HG03135 (cell line): ENCODE results near the gene KCNMB3.
"Not testable (repeated sequence)": the region's sequence is repeated elsewhere in the genome, so short reads cannot be mapped to it uniquely, and the experiment has no call there.

ENCODE experiments used
- ATAC-seq: cut with Tn5 transposase; IDR thresholded peaks from one replicate; pipeline ENCODE4 v1.9.1; 2021; ENCODE audit warnings: mild to moderate bottlenecking, moderate library complexity; ENCODE audit not compliant: unreplicated experiment

KCNMB3 gene

DNA sequence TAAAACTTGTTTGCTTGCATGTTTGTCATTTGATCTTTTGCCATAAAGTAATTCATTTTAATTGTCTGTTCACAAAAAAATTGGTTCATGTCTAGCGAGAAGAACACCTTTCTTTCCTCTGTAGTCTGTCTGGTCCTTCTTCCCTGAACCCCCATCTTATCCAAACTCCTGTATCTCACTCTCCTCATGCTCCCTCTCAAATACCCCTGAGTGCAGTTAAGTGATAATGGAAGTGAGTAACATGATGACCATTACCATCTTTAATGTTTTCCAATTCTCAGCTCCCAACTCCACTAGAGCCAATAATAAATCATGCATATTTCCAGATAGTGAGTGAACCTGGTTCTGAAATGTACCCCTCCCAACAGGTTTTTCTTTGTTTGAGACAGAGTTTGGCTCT is 14.2 kb upstream of the KCNMB3 start:
- ATAC-seq = no peak

DNA sequence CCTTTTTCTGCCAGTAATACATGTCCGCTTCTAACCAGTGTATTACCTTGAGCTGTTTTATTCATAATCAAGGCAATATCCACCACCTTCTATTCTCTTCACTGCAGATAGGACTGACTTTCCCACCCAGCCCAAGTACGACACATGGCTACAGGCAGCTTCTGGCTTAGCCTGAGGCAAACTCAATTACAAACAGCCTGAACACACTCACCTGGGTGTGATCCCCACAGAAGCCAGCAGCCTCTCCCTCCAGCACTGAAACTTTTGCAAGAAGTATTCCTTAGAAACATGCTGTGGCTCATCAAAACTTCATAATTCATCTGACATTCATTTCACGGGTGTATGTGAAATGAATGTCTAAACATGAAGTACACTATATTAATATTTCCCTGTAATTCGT is 13.5 kb upstream of the KCNMB3 start:
- ATAC-seq = no peak

DNA sequence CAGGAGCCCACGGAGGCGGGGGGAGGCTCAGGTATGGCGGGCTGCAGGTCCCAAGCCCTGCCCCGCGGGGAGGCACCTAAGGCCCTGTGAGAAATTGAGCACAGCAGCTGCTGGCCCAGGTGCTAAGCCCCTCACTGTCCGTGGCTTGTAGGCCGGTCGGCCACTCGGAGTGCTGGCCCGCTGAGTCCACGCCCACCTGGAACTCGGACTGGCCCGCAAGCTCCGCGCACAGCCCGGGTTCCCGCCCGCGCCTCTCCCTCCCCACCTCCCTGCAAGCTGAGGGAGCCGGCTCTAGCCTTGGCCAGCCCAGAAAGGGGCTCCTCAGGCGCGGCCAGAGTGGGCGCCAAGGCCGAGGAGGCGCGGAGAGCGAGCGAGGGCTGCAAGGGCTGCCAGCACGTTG is 12.2 kb upstream of the KCNMB3 start:
- no peak for ATAC-seq

DNA sequence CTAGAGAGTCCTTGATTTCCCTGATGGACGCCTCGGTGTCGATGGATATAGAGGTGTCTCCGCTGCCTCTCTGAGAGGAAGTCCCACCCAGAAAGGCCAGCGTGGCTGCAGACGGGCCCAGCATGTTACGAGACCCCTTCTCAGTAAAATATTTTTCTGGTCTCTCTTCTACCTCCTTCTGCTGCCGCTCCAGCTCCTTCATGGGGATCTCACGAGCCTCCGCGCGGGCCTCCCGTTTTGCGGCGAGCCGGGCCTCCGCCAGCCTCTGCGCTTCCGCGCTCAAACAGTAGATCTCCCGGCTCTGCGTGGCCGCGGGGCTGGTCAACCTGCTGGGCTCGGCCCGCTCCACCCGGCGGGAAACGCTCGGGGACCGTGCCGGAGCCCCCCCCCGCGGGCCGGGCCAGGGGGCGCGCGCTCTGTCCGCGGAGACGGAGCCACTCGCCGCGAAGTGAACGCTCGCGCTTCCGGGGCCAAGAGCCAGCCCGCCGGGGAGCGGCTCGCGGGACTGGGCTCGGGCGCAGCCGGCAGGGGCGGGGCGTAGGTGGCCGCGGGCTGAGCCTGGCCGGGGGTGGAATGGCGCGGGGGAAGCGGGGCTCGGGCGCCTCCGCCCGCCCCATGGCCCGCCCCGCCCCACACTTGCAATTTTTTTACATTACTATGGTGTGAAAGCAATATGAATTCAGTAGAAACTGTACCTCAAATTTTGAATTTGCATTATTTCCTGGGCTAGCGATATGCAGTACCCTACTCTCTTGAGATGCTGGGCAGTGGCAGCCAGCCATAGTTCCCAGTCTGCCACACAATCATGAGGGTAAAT is 10.2 kb upstream of the KCNMB3 start:
- peak; percentile 92 for ATAC-seq

DNA sequence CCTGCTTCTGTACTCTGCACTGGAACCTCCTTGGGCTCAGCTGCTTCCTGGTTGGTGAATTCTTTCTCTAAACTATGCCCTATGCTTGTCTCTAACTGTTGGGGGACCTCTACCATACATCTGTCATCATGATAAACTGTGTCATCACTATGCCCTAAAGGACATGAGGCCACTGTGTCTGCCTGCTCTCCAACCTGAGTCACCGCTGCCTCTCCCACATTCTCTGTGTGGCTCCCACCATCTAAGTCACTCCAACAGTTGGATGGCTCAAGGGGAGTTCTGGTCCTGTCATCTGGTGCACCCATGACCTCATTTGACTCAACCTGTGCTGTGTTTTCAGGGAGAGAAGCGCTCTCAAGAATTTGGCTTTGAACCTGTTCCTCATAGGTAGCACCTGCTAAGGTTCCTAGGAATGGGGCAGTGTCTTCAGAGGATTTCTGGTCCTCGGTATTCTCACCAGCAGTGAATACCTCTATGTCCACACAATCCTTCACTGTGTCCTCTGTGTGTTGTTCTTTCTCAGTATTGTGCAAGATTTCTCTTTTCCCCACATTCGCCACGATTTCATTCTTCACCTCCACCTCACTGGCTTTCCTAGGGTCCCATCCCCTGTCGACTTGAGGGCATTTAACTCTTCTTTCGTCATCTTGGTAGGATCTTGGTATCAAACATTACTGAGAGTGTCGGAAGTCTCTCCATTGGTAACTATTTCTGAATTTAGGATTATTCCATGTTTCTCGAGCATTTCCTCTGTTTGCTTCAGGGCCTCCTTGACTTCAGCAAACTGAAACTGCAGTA is 9.2 kb upstream of the KCNMB3 start:
- not testable (repeated sequence) for ATAC-seq

GRCh38 chr3:179258820-179259219 is 7.9 kb upstream of the KCNMB3 start:
- no peak for ATAC-seq

DNA sequence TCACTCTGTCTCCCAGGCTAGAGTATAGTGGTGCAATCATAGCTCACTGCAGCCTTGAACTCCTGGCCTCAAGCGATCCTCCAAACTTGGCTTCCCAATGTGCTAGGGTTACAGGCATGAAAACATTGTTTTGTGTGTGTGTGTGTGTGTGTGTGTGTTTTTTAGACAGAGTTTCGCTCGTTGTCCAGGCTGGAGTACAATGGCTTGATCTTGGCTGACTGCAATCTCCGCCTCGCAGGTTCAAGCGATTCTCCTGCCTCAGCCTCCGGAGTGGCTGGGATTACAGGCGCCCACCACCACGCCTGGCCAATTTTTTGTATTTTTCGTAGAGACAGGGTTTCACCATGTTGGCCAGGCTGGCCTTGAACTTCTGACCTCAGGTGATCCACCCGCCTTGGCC is 6.8 kb upstream of the KCNMB3 start:
- not testable (repeated sequence) for ATAC-seq

- ATAC-seq = no peak
Observed at GRCh38 chr3:179256813-179257212, 5.9 kb upstream of the KCNMB3 start.

DNA sequence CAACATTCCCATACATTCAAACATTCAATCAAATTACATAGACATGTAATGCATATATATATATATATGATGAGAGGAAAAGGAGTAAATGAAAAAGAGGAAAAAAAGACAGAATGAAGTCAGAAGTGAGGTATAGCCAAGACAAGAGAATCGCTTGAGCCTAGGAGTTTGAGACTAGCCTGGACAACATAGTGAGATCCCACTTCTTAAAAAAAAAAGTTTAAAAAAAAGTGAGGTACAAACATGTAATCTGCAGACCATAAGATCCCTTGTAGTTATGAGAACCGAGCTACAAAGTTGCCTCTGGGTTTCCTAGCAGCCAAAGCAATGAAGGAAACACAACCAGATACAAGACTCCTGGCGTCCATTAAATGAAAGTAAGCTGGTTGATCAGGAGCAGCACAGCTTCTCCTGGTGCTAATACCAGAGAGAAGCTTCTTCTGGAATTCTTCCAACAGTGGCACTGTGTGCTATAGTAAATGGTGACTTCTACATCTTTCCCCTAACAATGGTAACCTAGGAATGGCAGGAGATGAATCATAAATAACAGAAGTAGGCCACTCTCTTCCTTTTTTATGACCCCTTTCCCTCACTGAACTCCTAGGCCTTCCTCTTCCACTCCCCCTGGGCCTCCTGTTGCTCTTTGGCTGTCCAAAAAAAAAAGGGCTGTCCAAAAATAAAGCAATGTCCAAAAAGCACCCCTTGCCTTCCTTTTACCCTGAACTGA is 3.5 kb downstream of the KCNMB3 start:
- ATAC-seq = no peak

DNA sequence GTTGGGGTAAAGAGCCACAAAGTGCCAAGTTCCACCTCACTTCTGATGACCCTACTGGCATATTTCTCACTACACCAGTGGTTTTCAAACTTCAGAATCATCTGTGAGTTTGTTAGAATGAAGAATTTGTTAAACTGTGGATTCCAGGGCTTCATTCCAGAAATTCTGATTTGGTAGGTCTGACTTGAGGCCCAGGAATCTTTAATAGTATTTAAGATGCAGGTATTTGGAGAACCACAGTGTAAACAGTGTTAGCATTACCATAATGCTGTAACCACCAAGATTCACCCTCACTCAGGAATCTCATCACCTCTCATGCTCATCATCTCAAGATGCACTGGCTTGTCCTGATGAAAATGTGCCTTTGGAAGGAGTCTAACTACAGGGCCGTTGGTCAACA is 6.0 kb downstream of the KCNMB3 start:
- ATAC-seq = no peak

DNA sequence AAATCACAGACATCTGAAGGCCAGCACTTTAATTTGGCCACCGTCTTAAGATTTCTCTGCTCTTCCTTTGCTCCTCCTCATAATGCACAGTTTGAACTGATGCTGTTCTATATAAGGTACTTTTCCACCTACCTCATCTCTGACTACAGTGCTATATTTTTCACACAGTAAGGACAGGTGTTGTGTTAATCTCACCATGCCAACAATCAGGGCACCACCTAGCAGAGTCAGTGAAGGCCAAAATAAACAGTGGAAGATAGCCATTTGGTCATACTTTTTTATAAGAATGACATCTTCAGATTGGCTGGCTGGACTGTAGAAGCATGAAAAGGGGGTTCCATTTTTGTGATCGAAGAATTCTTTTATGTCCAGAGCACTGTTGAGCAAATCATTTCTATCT is 8.1 kb downstream of the KCNMB3 start:
- not testable (repeated sequence) for ATAC-seq

GRCh38 chr3:179240299-179240698 is 10.6 kb downstream of the KCNMB3 start:
- peak; percentile 56 for ATAC-seq

GRCh38 chr3:179236669-179237301 is 14.1 kb downstream of the KCNMB3 start:
- ATAC-seq = peak; percentile 61

GRCh38 chr3:179234199-179234598 is 16.7 kb downstream of the KCNMB3 start:
- ATAC-seq = no peak

DNA sequence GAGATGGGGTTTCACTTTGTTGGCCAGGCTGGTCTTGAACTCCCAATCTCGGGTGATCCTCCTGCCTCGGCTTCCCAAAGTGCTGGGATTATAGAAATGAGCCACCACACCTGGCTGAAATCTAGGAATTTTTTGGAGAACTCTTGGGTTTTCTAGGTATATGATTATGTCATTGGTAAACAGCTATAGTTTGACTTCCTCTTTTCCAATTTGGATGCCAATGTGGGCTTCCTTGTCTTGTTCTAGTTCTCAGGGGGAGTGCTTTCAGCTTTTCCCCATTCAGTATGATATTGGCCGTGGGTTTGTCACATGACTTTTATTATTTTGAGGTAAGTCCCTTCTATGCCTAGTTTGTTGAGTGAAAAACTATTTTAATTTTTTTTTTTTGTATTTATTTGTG is 17.9 kb downstream of the KCNMB3 start:
- no peak for ATAC-seq

DNA sequence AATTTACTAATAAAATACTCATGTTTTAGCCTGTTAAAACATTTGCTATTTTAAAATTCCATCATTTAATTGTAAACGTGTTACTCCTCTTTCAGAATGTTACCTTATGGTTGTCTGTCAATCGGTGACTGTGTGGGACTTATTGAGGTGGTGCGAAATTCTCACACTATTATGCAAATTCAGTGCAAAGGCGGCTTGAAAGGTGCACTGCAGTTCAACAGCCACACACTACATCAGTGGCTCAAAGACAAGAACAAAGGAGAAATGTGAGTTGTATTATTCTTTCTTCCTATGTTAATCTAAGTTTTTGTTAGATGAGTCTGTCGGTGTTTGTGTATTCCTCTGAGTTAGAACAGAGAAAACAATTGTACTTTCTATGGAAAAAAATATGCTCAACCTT is 21.7 kb downstream of the KCNMB3 start:
- ATAC-seq = no peak

GRCh38 chr3:179227349-179227748 is 23.6 kb downstream of the KCNMB3 start:
- ATAC-seq = no peak

DNA sequence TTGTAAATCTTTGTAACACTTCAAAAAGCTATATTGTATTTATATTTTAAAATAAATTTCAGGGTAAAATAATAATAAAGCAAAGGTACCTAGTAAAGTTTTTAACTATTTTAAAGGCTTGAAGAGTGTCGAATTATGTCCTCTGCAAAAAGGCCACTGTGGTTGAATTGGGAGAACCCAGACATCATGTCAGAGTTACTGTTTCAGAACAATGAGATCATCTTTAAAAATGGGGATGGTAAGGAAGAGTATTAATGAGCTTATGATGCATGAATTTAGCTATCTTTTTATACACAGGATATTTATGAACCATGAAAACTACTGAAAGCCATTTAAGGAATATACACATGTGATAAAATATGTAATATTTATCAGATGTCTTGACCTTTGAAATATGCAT is 26.3 kb downstream of the KCNMB3 start:
- no peak for ATAC-seq

DNA sequence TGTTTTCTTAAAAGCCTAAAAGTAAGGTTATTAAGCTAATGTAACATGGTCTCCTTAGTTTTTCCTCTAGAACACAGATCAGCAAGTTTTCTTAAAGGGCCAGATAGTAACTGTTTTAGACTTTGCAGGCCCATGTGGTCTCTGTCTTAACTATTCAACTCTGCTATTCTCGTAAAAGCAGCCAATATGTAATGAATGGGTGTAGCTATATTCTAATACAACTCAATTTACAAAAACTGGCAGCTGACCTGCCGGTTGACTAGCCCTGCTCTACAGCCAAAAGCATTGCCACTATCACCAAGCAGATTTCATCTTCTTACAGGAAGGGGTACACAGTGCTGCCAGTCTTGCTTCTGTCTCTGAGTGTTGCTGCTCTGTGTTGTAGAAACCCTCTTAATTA is 27.4 kb downstream of the KCNMB3 start:
- no peak for ATAC-seq

GRCh38 chr3:179218213-179218612 is 32.7 kb downstream of the KCNMB3 start:
- not testable (repeated sequence) for ATAC-seq

DNA sequence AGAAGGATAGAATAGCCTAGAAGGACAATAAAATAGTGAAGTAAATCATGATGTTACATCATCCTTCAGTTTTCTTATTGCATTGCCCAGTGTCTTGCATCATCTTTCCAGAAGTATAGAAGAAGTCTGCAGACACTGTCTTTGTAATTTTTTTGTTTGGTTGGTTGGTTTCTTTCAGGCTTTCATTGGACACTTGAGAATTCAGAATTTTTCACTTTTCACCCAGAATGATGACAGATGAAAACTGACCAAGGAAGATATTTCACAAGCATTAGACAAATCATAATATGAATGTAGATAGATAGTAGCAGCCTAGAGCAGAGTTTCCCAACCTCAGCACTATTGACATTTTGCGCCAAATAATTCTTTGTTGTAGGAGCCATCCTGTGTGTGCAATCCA is 35.4 kb downstream of the KCNMB3 start:
- not testable (repeated sequence) for ATAC-seq
